HuH-7 (cell line): Measurements from ENCODE around the gene ENOX1.

ENCODE experiments used
- DNase-seq: peaks from one replicate; pipeline ENCODE4 v3.0.0; 2011; ENCODE audit warnings: low spot score

The ENOX1 gene

GRCh38 chr13:43245374-43245964, 541.3 kb downstream of the ENOX1 start:
- no peak for DNase-seq

- DNase-seq: no peak
Observed at GRCh38 chr13:43244481-43244880, 542.3 kb downstream of the ENOX1 start.

GRCh38 chr13:43243711-43244110, 543.1 kb downstream of the ENOX1 start:
- DNase-seq: no peak

DNA sequence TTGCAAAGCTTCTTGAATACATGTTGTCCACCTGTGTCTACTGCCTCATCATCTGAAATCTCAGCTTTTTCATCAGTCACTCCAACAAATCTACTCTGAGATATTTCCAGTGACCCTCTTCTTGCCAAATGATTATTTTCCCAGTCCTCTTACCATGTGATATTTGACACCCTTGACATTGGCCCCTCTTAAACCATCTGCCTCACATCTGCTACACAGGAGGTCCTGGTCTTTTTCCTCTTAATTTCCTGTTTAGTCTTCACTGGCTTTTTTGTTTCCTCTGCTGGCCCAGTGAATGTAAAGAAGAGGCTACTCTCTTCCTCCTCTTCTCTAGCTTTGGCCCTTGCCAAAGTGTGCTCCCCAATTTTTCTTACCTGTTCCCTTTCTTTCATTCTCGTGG, 544.7 kb downstream of the ENOX1 start:
- no peak for DNase-seq

GRCh38 chr13:43240278-43240677, 546.5 kb downstream of the ENOX1 start:
- DNase-seq: no peak

GRCh38 chr13:43239275-43239840, 547.4 kb downstream of the ENOX1 start:
- DNase-seq: no peak

- no peak for DNase-seq
Observed at GRCh38 chr13:43238341-43239083, 548.3 kb downstream of the ENOX1 start.

GRCh38 chr13:43237616-43238015, 549.2 kb downstream of the ENOX1 start:
- DNase-seq: no peak

DNA sequence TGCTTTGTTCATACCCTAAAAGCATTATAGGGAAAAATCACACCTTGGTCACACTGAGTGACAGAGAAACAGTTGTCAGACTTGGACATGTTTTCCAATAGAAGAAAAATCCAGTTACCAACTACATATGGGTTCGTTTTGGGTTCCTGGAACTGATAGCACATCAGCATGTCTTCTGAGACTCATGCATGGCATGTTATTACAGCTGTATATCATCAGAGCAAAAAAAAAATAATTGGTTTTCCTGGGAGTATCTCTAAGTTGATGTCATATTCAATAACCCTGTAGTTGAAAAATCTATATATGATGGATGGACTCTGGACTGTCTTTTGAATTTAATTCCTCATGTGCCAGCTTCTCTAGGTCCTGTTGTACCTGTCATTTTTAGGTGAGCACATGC, 551.7 kb downstream of the ENOX1 start:
- no peak for DNase-seq

DNA sequence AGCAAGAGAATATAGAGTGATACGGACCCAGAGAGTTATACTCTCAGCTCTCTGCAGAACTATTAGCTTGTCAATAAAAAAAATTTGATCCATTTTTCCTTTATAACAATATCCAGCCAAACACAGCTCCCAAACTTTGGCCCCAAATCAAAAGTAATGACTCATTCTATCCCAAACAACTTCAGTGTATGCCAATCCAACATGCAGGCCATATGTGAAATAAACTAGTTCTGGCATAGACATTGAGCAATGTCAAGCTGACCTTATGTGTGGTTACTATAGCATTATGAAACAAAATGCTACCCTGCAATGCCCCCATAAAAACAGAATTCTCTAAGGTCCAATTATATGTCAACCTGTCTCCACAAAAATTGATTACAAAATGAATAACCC, 553.9 kb downstream of the ENOX1 start:
- DNase-seq: no peak

- no peak for DNase-seq
Observed at GRCh38 chr13:43232144-43232872, 554.5 kb downstream of the ENOX1 start.

GRCh38 chr13:43230989-43231388, 555.8 kb downstream of the ENOX1 start:
- DNase-seq: no peak

DNA sequence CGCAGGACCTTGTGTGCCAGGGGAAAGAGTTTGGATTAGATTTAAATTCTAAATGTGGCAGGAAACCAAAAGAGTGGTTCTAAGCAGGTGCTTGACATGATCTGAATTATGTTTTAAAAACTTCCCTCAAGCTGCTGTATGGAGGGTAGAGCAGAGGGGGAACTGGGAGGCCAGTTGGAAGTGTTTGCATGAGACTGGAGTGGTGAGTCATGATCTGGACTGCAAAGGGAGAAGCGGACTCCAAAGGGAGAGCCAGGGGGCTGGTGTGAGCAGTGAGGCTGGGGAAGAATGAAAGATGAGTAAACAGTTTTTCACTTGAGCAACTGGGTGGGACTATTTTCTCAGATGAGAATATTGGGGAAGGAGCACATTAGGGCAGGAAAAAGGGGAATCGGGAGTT, 557.3 kb downstream of the ENOX1 start:
- DNase-seq: no peak

GRCh38 chr13:43227721-43228120, 559.1 kb downstream of the ENOX1 start:
- DNase-seq: no peak

DNA sequence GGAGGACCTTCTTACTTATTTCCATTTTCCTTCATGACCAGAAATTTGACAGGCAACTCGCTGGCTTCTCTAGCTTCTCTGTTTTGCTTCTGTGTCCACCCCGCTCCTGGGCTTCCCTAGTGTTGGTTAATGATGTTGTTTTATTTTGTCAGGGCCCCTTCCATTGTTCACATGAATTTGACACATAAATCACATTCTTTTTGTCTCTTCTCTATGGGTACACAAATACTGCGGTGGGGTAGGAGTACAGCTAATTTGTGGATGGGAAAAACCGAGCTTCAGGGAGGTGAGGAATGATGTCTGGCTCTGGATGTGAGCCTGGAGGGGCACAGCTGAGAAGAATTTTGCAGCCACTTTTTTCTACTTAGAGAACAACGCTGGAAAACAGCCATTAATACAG, 563.6 kb downstream of the ENOX1 start:
- DNase-seq: no peak

DNA sequence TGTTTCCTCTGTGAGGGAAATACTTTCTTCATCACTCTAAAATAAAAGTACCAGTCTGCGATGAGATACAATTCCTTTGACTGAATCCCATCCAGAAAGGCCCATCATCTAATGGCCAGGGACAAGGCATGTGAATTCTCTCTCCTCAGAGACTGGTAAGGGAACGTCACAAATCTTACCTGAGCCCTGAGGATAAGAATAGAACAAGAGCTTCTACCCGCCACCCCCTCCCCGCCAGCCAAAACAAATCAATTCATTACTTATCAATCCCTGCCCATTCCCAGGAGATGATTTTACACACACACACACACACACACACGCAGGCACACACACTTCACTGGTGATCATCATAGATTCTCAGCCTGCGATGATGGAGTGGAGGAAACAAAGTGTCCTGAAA, 564.7 kb downstream of the ENOX1 start:
- DNase-seq: no peak

DNA sequence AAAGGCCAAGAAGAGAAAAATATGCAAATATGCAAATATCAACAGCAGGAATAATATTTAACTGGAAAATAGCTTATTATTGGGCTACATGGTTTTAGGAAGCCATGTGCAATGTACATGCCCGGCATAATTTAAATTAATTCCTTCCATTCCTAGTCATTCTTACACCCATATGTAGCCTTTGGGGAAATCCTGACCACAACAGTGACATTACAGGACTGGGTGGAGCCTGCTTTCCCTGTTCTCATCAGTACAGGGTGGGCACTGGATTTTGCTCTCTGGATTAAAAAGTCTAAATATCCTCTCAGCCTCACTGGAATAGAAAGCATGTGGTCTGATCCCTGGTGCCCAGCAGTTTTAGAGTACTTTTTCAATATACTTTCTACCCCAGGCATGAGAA, 565.2 kb downstream of the ENOX1 start:
- DNase-seq: no peak

DNA sequence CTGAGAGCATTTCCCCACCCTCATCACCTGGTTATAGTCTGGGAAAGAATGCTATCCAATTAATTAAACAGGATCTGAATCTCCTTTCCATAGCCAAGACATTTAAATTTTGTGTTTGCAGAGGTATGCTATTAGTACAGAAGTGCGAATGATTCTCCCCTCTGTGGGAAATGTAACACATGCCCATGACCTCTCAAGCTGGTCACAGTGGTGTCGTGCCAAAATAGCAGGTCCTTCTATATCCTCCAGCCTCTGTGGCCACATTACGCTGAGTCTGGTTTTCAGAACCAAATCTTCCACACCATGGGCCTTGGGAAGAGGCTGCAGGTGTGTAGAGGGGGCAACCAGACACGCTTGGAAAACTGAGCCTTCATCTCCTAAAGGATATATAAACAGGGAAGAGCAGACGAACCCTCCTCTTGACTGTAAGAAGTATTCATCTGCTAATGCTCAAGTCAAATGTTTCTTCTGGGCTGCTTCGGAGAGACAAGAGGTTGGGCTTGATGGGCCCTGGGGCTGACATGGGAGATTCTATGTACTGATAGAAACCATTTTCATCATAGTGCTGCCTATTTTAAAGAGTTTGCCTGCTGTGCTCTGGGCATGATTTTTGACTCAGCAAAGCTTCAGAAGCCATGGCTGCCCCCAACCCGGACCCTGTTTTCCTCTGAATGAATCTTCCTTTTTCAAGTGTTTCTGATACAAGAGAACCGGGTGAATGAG, 565.7 kb downstream of the ENOX1 start:
- DNase-seq: no peak

GRCh38 chr13:43214124-43214523, 572.6 kb downstream of the ENOX1 start:
- no peak for DNase-seq

- DNase-seq: no peak
Observed at GRCh38 chr13:43206838-43207237, 579.9 kb downstream of the ENOX1 start.

DNA sequence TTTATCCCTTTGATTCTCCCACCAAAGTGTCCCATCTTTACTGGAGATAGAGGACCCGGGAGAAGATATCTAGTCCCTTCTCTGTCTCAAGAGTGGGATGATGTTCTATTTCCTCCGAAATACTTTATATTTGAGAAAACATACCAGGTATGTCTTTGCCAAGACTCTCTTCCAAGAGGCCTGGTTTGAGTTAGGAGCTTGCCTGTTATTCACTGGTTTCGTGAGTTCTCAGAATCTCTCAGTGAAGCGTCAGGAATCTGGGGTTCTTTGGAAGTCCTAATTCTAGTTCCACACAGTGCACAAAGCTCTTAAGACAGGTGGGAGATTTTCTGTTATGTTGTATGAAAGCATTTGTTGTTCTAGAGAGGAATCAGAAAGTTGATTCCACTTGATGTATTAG, 581.4 kb downstream of the ENOX1 start:
- no peak for DNase-seq

GRCh38 chr13:43204591-43204990, 582.2 kb downstream of the ENOX1 start:
- DNase-seq: no peak
